Sigmoid colon (tissue), 7 donors: ENCODE measurements around the gene ARHGAP15. TPM values are rescaled to one million over a fixed set of nuclear protein-coding genes. Genes with fewer than 3 reads are reported as not detected.

ENCODE experiments used
- DNase-seq: peaks from one replicate; pipeline ENCODE4 v3.0.0-alpha.2; 2019
- H3K27ac ChIP-seq, 4 donors: fragments of 200-600 bp; sonication (generic); one replicate each; pipeline ENCODE4 v1.5.1; 2016 to 2019; ENCODE audit warnings: mild to moderate bottlenecking in 1 of 4
- H3K27me3 ChIP-seq, 3 donors: fragments of 200-600 bp; sonication (generic); one replicate each; pipeline ENCODE4 v1.5.1; 2019; ENCODE audit warnings: mild to moderate bottlenecking in 1 of 3
- H3K36me3 ChIP-seq, 4 donors: fragments of 200-600 bp; sonication (generic); one replicate each; pipeline ENCODE4 v1.5.1; 2016 to 2019
- H3K4me1 ChIP-seq, 4 donors: fragments of 200-600 bp; sonication (generic); one replicate each; pipeline ENCODE4 v1.5.1; 2017 to 2019
- H3K4me3 ChIP-seq, 4 donors: fragments of 200-600 bp; sonication (generic); one replicate each; pipeline ENCODE4 v1.5.1; 2017 to 2019; ENCODE audit warnings: mild to moderate bottlenecking in 2 of 4, moderate library complexity in 1 of 4
- H3K9me3 ChIP-seq, 4 donors: fragments of 200-600 bp in 3 of 4; sonication (generic) in 3 of 4; one replicate each; pipeline versions ENCODE4 v1.5.1 to v1.6.1; 2013 to 2019
- EP300 ChIP-seq, 4 donors: sonication (generic); formaldehyde crosslinking; IDR thresholded peaks; one replicate each; pipeline ENCODE4 v1.6.1; 2017; ENCODE audit warnings: antibody characterized with exemption in 4 of 4
- POLR2A ChIP-seq, 2 donors: fragments of 450-650 bp; IDR thresholded peaks; one replicate each; pipeline ENCODE4 v1.6.1; 2016; ENCODE audit warnings: antibody characterized with exemption in 2 of 2, mild to moderate bottlenecking in 2 of 2, moderate library complexity in 2 of 2
- POLR2AphosphoS5 ChIP-seq, 4 donors: sonication (generic); formaldehyde crosslinking; IDR thresholded peaks; one replicate each; pipeline ENCODE4 v1.6.1; 2017; ENCODE audit warnings: antibody characterized with exemption in 4 of 4
- WGBS, 2 donors: extraction: QIAGEN DNeasy Blood & Tissue Kit; methylation state at CpG; one replicate each; pipeline ENCODE4 v1.1.7; 2013; 5-methylcytosine and 5-hydroxymethylcytosine counted together
- intact Hi-C: fragments of 100-400 bp; cut with DNase I; formaldehyde crosslinking; loops from one replicate; pipeline ENCODE4 v1.15.1; 2023
- polyA plus RNA-seq, 3 donors: library from polyadenylated mRNA; stranded (reverse); fragments of 200-250 nt; gene quantifications; one replicate each; pipeline ENCODE4 v1.2.3, GENCODE V29; 2013
- total RNA-seq, 4 donors: library from RNA; depleted of rRNA; stranded (reverse); fragments of >200 nt; gene quantifications; one replicate each; pipeline ENCODE4 v1.1.0, GENCODE V29; 2016
- TF ChIP-seq, protein P1 (sequence below), 4 experiments: fragments of 450-650 bp in 3 of 4; fragments of 200-600 bp in 1 of 4; IDR thresholded peaks; one replicate each; pipeline ENCODE4 v1.5.1; 2016 to 2019; ENCODE audit warnings: antibody characterized with exemption in 4 of 4, mild to moderate bottlenecking in 3 of 4, moderate library complexity in 2 of 4
- donor health status: healthy with polysubstance abuse.
- donor health status: Bipolar disorder and iron deficiency.
- donor health status: healthy.

ARHGAP15 gene
- total and polyA plus RNA-seq, 7 donors, result 3.7 to 16.4 (median 6.0) TPM

DNA sequence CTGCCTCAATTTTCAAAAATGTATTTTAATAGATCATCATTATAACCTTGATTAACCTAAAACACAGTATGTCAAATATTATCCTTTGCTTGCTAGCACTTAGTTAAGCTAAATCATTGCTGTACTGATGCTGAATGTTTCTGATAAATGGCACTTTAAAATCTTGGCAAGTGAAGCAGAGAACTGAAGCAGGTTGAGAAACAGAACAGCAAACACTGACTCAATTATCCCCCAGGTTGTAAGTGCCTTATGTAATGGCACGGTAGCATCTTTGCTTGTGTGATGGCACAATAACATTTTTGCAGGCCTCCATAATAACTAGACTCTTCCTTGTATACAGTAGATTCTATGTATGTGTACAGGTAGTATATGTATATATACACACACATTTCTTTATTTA is 33.8 kb downstream of the ARHGAP15 start:
- Histone ChIP-seq H3K27me3 (no peaks in the 10 kb centered on the region), H3K36me3 (no peaks in the 10 kb centered on the region), H3K4me1 (no peaks in the 10 kb centered on the region), H3K9me3 (no peaks in the 10 kb centered on the region), H3K4me3 (no peak overlapping the region), H3K27ac (no peak overlapping the region)
- intact Hi-C loops, result loop anchor here (5.0 kb wide), 1 partner anchor 94 kb away; no protein-coding TSS in a partner anchor
- no peak for DNase-seq
- TF ChIP-seq, protein P1, sequence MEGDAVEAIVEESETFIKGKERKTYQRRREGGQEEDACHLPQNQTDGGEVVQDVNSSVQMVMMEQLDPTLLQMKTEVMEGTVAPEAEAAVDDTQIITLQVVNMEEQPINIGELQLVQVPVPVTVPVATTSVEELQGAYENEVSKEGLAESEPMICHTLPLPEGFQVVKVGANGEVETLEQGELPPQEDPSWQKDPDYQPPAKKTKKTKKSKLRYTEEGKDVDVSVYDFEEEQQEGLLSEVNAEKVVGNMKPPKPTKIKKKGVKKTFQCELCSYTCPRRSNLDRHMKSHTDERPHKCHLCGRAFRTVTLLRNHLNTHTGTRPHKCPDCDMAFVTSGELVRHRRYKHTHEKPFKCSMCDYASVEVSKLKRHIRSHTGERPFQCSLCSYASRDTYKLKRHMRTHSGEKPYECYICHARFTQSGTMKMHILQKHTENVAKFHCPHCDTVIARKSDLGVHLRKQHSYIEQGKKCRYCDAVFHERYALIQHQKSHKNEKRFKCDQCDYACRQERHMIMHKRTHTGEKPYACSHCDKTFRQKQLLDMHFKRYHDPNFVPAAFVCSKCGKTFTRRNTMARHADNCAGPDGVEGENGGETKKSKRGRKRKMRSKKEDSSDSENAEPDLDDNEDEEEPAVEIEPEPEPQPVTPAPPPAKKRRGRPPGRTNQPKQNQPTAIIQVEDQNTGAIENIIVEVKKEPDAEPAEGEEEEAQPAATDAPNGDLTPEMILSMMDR (IDR thresholded peaks at IDR 0.05), result no peak
- no peak for TF ChIP-seq POLR2A (IDR thresholded peaks at IDR 0.05)
- TF ChIP-seq EP300 (IDR thresholded peaks at IDR 0.05), result no peak
- TF ChIP-seq POLR2AphosphoS5 (IDR thresholded peaks at IDR 0.05), result no peak
- WGBS, 2 donors, result 47 to 82% methylated on average over 1 of the region's 1 CpG

DNA sequence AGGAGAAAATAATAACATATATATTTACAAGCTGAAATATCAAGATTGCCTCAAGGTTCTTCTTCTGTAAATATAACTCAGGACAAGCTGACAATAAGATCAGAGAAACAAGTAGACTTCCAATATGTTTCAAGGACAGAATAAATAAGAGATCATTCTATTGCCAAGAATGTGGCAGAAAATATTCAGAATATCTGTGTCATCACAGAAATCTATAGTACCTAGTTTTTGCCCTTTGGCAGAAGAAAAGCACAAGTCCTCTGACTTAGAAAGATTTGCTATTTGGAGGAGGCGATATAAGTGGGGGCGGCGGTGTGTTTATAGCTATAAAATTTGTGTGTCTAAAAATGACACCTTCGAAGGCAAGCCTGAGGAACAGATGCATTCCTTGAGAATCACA is 34.3 kb downstream of the ARHGAP15 start:
- intact Hi-C loops, result loop anchor here (5.0 kb wide), 1 partner anchor 94 kb away; no protein-coding TSS in a partner anchor
- Histone ChIP-seq H3K9me3 (no peaks in the 10 kb centered on the region), H3K27ac (no peak overlapping the region), H3K27me3 (no peaks in the 10 kb centered on the region), H3K4me3 (no peak overlapping the region), H3K4me1 (no peaks in the 10 kb centered on the region), H3K36me3 (no peaks in the 10 kb centered on the region)
- DNase-seq, result no peak
- TF ChIP-seq POLR2A (IDR thresholded peaks at IDR 0.05), result no peak
- no peak for TF ChIP-seq EP300 (IDR thresholded peaks at IDR 0.05)
- no peak for TF ChIP-seq POLR2AphosphoS5 (IDR thresholded peaks at IDR 0.05)
- TF ChIP-seq, protein P1 (IDR thresholded peaks at IDR 0.05), result no peak
- WGBS, 2 donors, result 65 to 81% methylated on average over 4 of the region's 4 CpGs

DNA sequence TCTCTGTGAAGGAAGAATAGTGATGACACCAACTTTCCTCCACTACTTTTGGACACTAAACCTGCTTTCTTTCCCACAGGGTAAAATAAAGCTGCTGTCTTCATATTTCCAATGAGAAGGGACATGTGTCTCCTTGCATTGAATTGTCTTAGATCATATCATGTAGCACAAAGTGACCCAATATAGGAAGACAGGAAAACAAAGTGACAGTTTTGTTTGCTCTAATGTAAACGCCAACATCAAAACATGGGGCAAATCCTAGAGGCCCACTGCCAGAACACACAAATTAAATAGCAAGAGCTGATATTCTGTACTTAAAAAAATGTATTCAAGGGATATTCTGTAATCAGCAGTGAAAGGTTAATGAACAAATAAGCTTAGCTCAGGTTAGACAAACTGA is 36.1 kb downstream of the ARHGAP15 start:
- Histone ChIP-seq H3K27ac (no peak overlapping the region), H3K9me3 (no peaks in the 10 kb centered on the region), H3K27me3 (no peaks in the 10 kb centered on the region), H3K36me3 (no peaks in the 10 kb centered on the region), H3K4me1 (no peaks in the 10 kb centered on the region), H3K4me3 (no peak overlapping the region)
- 36 to 65% methylated on average over 1 of the region's 1 CpG for WGBS, 2 donors
- TF ChIP-seq, protein P1 (IDR thresholded peaks at IDR 0.05), result no peak
- TF ChIP-seq EP300 (IDR thresholded peaks at IDR 0.05), result no peak
- TF ChIP-seq POLR2A (IDR thresholded peaks at IDR 0.05), result no peak
- no peak for TF ChIP-seq POLR2AphosphoS5 (IDR thresholded peaks at IDR 0.05)
- intact Hi-C loops, result no loop called here
- DNase-seq, result no peak

DNA sequence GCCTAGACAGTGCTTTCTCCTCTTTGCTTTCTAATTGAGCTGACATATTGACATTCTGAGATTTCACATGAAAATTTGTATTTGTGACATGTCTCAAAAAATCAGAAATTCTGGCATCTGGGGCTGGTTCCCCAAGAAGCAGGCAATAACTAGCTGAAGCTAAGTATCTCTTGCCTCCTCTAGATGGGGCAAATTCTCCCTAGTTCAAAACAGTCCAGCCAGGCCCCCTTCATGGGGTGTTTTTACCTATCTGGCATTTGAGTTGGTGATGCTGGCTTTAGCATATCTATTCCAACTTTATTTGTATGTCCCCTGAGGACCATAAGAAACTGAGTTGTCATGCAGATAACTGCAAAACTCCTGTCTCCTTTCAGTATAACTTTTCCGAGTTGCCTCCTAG is 39.9 kb downstream of the ARHGAP15 start:
- TF ChIP-seq EP300 (IDR thresholded peaks at IDR 0.05), result no peak
- TF ChIP-seq, protein P1 (IDR thresholded peaks at IDR 0.05), result no peak
- no peak for TF ChIP-seq POLR2AphosphoS5 (IDR thresholded peaks at IDR 0.05)
- no peak for TF ChIP-seq POLR2A (IDR thresholded peaks at IDR 0.05)
- DNase-seq, result no peak
- no peaks in the 10 kb centered on the region for H3K36me3 ChIP-seq
- H3K4me1 ChIP-seq, result no peaks in the 10 kb centered on the region
- H3K4me3 ChIP-seq, result no peak overlapping the region
- no peaks in the 10 kb centered on the region for H3K9me3 ChIP-seq
- WGBS, 2 donors, result 88 to 91% methylated on average over 1 of the region's 1 CpG
- no peaks in the 10 kb centered on the region for H3K27me3 ChIP-seq
- intact Hi-C loops, result no loop called here
- H3K27ac ChIP-seq, result no peak overlapping the region

DNA sequence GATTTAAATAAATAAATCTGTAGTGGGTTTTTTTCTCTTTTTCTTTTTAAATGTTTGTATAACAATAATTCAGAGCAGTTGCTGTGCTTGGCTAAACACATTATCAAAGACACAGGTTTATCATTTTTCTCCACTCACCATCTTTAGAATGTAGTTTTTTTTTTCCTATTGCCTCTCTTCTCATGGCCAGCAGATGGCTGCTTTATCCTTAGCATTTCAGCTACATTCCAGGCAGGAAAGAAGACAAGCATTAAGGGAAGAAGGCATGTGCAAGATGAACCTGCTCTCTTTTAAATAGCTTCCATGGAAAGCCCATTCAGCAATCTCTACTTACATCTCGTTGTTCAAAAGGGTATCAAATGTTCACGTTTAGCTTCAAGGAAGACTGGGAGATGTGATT is 42.6 kb downstream of the ARHGAP15 start:
- WGBS, 2 donors, result 59 to 78% methylated on average over 2 of the region's 2 CpGs
- H3K9me3 ChIP-seq, result no peaks in the 10 kb centered on the region

More for the DNA sequence above, 42.6 kb downstream of the ARHGAP15 start:
- no peaks in the 10 kb centered on the region for H3K27me3 ChIP-seq
- H3K4me1 ChIP-seq, result no peaks in the 10 kb centered on the region
- H3K36me3 ChIP-seq, result no peaks in the 10 kb centered on the region
- no peak overlapping the region for H3K27ac ChIP-seq
- TF ChIP-seq POLR2AphosphoS5 (IDR thresholded peaks at IDR 0.05), result no peak
- no peak for TF ChIP-seq POLR2A (IDR thresholded peaks at IDR 0.05)
- TF ChIP-seq EP300 (IDR thresholded peaks at IDR 0.05), result no peak
- TF ChIP-seq, protein P1 (IDR thresholded peaks at IDR 0.05), result no peak
- intact Hi-C loops, result no loop called here
- no peak overlapping the region for H3K4me3 ChIP-seq
- DNase-seq, result no peak
